Mucosa of rectum (tissue), 2 donors: ENCODE results near the gene PEAK3.
A peak's percentile ranks its signal among the peaks of the same experiment; 100 is the strongest.

Source experiments
- H3K27ac ChIP-seq, 2 donors: one replicate each; pipeline ENCODE4 v1.7.0; 2013; ENCODE audit warnings: inconsistent platforms in 2 of 2, low read depth in 2 of 2, low read length in 2 of 2
- H3K27me3 ChIP-seq, 2 donors: one replicate each; pipeline ENCODE4 v1.7.0; 2013; ENCODE audit warnings: low read length in 2 of 2; ENCODE audit not compliant: control insufficient read depth in 2 of 2, insufficient read depth in 2 of 2
- H3K36me3 ChIP-seq, 2 donors: one replicate each; pipeline ENCODE4 v1.7.0; 2013; ENCODE audit warnings: low read length in 2 of 2; ENCODE audit not compliant: control insufficient read depth in 2 of 2, insufficient read depth in 2 of 2
- H3K4me1 ChIP-seq, 2 donors: one replicate each; pipeline ENCODE4 v1.7.0; 2013; ENCODE audit warnings: low read length in 2 of 2, mild to moderate bottlenecking in 1 of 2; ENCODE audit not compliant: control insufficient read depth in 2 of 2, insufficient read depth in 2 of 2
- H3K4me3 ChIP-seq, 2 donors: one replicate each; pipeline ENCODE4 v1.7.0; 2013; ENCODE audit warnings: low read length in 2 of 2
- H3K9ac ChIP-seq, 2 donors: one replicate each; pipeline ENCODE4 v1.7.0; 2013; ENCODE audit warnings: low read length in 2 of 2, low read depth in 1 of 2, mild to moderate bottlenecking in 1 of 2
- H3K9me3 ChIP-seq, 2 donors: one replicate each; pipeline ENCODE4 v1.7.0; 2013; ENCODE audit warnings: low read length in 2 of 2; ENCODE audit not compliant: control insufficient read depth in 2 of 2
- donor health status: healthy.
- donor health status: Normal muscosa, but diverticular disease.

PEAK3 gene

DNA sequence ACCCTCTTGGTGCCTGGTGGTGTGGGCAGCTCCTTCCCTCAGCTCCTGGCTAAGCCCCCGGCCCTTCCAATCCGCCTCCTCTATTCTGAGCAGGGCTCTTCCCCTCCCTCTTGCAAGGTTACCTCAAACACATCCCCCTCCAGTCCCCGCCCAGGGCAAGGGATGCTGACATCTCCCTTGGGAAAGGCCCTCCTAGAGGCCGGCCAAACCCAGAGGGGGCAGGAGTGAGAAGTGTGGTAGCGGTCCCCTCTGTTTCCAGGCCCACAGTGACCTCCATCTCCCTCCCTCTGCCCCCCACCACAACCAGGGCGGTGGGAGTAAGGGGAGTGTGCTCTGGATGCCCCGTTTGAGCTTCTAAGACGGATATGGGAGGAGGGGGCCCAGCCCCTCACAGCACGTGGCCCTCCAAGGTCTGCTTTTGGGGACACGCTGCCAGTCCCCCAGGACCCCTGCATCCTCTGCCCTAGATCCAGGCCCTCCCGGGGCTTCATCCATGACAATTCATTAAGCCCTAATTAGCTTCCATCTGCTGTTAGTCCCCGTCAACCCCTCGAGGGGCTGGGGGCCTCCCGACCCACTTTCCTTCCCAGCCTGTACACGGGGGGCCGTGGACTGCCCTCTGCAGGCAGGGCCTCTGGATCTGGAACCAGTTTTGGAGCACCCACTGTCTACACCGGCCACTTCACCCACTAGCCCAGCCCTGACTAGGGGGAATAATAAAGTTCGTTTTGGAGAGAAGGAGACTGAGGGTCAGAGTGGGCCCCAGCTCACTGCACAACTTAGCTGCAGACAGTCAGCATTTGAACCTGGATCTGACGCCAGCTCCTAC lies 23.7 kb upstream of the PEAK3 start:
- Histone ChIP-seq H3K9ac (no peak overlapping the region), H3K36me3 (no peaks in the 10 kb centered on the region), H3K4me3 (no peak overlapping the region), H3K4me1 (peaks cover 2 to 7% of the 10 kb centered on the region in 2 donors), H3K9me3 (no peaks in the 10 kb centered on the region), H3K27ac (no peak overlapping the region), H3K27me3 (peaks cover 28 to 43% of the 10 kb centered on the region in 2 donors)

DNA sequence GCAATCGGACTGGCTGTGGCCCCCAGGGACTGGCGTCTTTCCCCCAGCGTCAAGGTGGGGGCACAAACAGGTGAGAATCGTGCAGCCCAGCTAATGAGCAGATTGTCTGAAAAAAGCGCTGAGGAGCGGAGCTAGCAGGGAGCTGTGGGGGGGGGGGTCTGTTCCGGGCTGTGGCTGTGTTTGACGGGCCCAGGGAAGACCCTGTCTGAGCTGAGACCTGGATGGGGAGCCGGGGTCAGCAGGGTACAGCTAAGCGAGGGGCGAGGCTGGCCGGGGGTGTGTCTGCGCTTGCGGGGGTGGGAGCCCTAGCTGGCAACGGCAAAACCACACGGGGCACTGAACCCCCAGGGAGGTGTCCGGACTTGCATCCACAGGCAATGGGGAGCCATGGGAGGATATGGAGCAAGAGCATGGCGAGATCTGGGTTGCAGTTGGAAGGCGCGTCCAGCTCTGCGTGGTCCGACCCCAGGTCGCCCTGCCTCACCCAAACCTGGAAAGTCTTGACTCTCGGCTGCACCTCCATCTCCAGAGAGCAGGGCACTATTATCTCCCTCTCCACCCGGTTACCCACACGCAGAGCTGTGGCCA lies 21.3 kb upstream of the PEAK3 start:
- H3K4me3 ChIP-seq: no peak overlapping the region
- peaks cover 17 to 35% of the 10 kb centered on the region in 2 donors for H3K27me3 ChIP-seq
- H3K4me1 ChIP-seq: peaks cover 2 to 7% of the 10 kb centered on the region in 2 donors
- H3K36me3 ChIP-seq: no peaks in the 10 kb centered on the region
- no peak overlapping the region for H3K9ac ChIP-seq
- no peak overlapping the region for H3K27ac ChIP-seq
- no peaks in the 10 kb centered on the region for H3K9me3 ChIP-seq

DNA sequence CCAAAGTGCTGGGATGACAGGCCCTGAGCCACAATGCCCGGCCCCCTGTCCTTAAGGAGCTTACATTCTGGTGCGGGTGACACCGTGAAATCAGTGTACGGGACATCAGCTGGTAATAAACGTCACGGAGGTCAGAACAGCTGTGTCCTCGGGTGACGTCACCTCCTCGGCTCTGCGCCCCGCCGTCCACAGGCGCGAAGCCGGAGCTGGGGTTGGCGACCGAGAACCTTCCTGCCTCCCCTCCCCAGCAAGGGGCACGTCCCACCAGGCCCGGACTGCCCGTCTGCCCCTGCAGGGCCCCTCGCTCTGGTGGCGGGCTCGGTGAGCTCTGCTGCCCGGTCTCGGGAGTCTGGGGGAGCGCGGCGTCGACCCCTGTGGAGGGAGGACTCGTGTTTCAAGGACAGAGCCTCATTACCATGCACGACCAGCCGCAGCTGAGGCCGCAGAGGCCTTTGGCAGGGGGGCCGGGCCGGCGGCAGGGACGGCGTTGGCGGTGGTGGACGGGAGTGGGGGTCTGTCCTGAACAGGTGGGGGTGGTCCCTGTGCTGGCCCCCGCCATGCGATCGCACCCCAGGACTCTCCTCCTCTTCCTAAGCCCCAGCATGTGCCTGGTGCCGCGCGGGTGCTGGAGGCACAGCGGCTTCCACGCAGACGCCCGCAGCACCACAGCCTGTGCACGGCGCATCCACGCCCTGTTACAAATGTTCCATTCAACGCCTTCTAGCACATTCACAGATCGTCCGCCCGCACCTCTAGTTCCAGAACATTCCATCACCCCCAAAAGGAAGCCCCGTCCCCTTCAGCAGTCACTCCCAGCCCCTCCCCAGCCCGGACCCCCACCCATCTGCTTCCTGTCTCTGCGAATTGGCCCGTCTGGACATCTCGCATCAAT lies 20.6 kb upstream of the PEAK3 start:
- no peak overlapping the region for H3K27ac ChIP-seq
- H3K9ac ChIP-seq: no peak overlapping the region
- no peak overlapping the region for H3K4me3 ChIP-seq
- H3K27me3 ChIP-seq: peaks cover 15 to 32% of the 10 kb centered on the region in 2 donors
- H3K36me3 ChIP-seq: no peaks in the 10 kb centered on the region
- H3K9me3 ChIP-seq: no peaks in the 10 kb centered on the region
- H3K4me1 ChIP-seq: peaks cover 2 to 7% of the 10 kb centered on the region in 2 donors

DNA sequence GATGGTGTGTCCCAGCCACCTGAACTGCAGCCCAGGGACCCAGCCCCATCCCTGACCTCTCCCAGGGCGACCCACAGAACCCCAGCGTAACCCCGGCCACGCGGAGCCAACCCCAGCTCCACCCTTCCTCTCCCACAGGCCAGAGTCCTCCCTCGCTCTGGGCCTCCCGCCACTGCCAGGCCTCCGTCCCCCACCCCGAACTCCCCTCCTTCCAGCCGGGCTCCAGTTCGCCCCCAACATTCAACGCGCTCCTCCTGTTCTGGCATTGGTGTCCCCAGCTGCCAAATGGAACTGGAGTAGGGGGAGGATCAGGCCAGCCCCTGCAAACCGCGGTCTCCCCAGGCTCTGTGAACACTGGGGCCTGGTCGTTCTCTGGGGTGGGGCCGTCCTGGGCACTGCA lies 18.6 kb upstream of the PEAK3 start:
- Histone ChIP-seq H3K27ac (no peak overlapping the region), H3K4me3 (no peak overlapping the region), H3K36me3 (no peaks in the 10 kb centered on the region), H3K4me1 (peaks cover 2 to 7% of the 10 kb centered on the region in 2 donors), H3K9me3 (no peaks in the 10 kb centered on the region), H3K9ac (no peak overlapping the region), H3K27me3 (peaks cover 10 to 21% of the 10 kb centered on the region in 2 donors)

- H3K4me3 ChIP-seq: no peak overlapping the region
- no peak overlapping the region for H3K27ac ChIP-seq
- no peak overlapping the region for H3K9ac ChIP-seq
- peaks cover 0 to 8% of the 10 kb centered on the region in 2 donors for H3K4me1 ChIP-seq
- H3K36me3 ChIP-seq: no peaks in the 10 kb centered on the region
- no peaks in the 10 kb centered on the region for H3K9me3 ChIP-seq
- peaks cover 13 to 28% of the 10 kb centered on the region in 2 donors for H3K27me3 ChIP-seq
These were observed 14.2 kb upstream of the PEAK3 start for GRCh38 chr19:2296141-2296540.

GRCh38 chr19:2294687-2295335 lies 12.8 kb upstream of the PEAK3 start:
- no peak overlapping the region for H3K9ac ChIP-seq
- H3K4me3 ChIP-seq: no peak overlapping the region
- no peak overlapping the region for H3K27ac ChIP-seq
- H3K9me3 ChIP-seq: no peaks in the 10 kb centered on the region
- H3K4me1 ChIP-seq: peaks cover 0 to 12% of the 10 kb centered on the region in 2 donors
- peaks cover 15 to 37% of the 10 kb centered on the region in 2 donors for H3K27me3 ChIP-seq
- no peaks in the 10 kb centered on the region for H3K36me3 ChIP-seq

GRCh38 chr19:2291185-2291751 lies 9.3 kb upstream of the PEAK3 start:
- no peaks in the 10 kb centered on the region for H3K36me3 ChIP-seq
- H3K27ac ChIP-seq: peak overlapping the region in 1 of 2 donors; percentile 76
- peaks cover 30 to 57% of the 10 kb centered on the region in 2 donors for H3K27me3 ChIP-seq
- peaks cover 0 to 17% of the 10 kb centered on the region in 2 donors for H3K4me1 ChIP-seq
- H3K9me3 ChIP-seq: no peaks in the 10 kb centered on the region
- H3K4me3 ChIP-seq: peak overlapping the region in 1 of 2 donors; percentile 64
- no peak overlapping the region for H3K9ac ChIP-seq

GRCh38 chr19:2290441-2291184 lies 8.6 kb upstream of the PEAK3 start:
- H3K27me3 ChIP-seq: peaks cover 29 to 55% of the 10 kb centered on the region in 2 donors

More at GRCh38 chr19:2290441-2291184, 8.6 kb upstream of the PEAK3 start:
- Histone ChIP-seq H3K27ac (peak overlapping the region in 1 of 2 donors; percentile 76), H3K9ac (no peak overlapping the region), H3K4me3 (peak overlapping the region; percentile 49 to 64), H3K36me3 (no peaks in the 10 kb centered on the region), H3K4me1 (peaks cover 0 to 17% of the 10 kb centered on the region in 2 donors), H3K9me3 (no peaks in the 10 kb centered on the region)
